K562 (cell line): ENCODE measurements around the gene TBC1D9.

Experiments
- CTCF ChIP-seq, 3 experiments: IDR thresholded peaks in 2 of 3; conservative IDR thresholded peaks in 1 of 3; 2 replicates each; pipeline ENCODE4 v1.5.1; 2011 to 2012; ENCODE audit warnings: low read length in 3 of 3, mild to moderate bottlenecking in 3 of 3, control low read depth in 2 of 3, improper control_type of control experiment in 1 of 3, inconsistent platforms in 1 of 3, low read depth in 1 of 3, mixed read lengths in 1 of 3, moderate library complexity in 1 of 3; ENCODE audit not compliant: insufficient read depth in 2 of 3
- MYC ChIP-seq, 2 experiments: fragments of 250-450 bp in 1 of 2; sonication (Bioruptor Pico) in 1 of 2; IDR thresholded peaks; 2 replicates each; pipeline versions ENCODE4 v1.5.1 to v1.6.1; 2012 to 2021; ENCODE audit warnings: low read depth in 2 of 2, borderline replicate concordance in 1 of 2, improper control_type of control experiment in 1 of 2, low read length in 1 of 2, mild to moderate bottlenecking in 1 of 2, moderate library complexity in 1 of 2
- NFIC ChIP-seq: fragments of 450-650 bp; IDR thresholded peaks from 2 replicates; pipeline ENCODE4 v1.6.1; 2017; ENCODE audit warnings: mild to moderate bottlenecking, inconsistent platforms
- SAFB ChIP-seq: fragments of 200-400 bp; formaldehyde crosslinking; IDR thresholded peaks from 2 replicates; pipeline ENCODE4 v1.6.1; 2017; ENCODE audit warnings: low read depth, low read length, borderline replicate concordance

GRCh38 chr4:140724760-140725159, 31.4 kb downstream of the TBC1D9 start:
- no peak for TF ChIP-seq SAFB
- no peak for TF ChIP-seq CTCF (IDR thresholded peaks at IDR 0.05 in 2 of 3, conservative IDR thresholded peaks at IDR 0.05 in 1 of 3; ENCODE audit: insufficient read depth in 2 of 3, low read depth in 1 of 3, low read length in 3 of 3)
- TF ChIP-seq NFIC: no peak
- no peak for TF ChIP-seq MYC (IDR thresholded peaks at IDR 0.05; ENCODE audit: low read depth, low read length)
- TF ChIP-seq MYC (CRISPR knock-in tag; IDR thresholded peaks at IDR 0.05; ENCODE audit: borderline replicate concordance, low read depth): no peak
